ENCODE measurements around the gene CDKN2C. TPM values are rescaled to one million over a fixed set of nuclear protein-coding genes. Genes with fewer than 3 reads are reported as not detected.

The CDKN2C gene
- total and polyA plus RNA-seq, 2 donors (not counting 3 experiments of a cell fraction or from before 2014, with no cell fraction given) = 12.8 to 19.8 TPM

DNA sequence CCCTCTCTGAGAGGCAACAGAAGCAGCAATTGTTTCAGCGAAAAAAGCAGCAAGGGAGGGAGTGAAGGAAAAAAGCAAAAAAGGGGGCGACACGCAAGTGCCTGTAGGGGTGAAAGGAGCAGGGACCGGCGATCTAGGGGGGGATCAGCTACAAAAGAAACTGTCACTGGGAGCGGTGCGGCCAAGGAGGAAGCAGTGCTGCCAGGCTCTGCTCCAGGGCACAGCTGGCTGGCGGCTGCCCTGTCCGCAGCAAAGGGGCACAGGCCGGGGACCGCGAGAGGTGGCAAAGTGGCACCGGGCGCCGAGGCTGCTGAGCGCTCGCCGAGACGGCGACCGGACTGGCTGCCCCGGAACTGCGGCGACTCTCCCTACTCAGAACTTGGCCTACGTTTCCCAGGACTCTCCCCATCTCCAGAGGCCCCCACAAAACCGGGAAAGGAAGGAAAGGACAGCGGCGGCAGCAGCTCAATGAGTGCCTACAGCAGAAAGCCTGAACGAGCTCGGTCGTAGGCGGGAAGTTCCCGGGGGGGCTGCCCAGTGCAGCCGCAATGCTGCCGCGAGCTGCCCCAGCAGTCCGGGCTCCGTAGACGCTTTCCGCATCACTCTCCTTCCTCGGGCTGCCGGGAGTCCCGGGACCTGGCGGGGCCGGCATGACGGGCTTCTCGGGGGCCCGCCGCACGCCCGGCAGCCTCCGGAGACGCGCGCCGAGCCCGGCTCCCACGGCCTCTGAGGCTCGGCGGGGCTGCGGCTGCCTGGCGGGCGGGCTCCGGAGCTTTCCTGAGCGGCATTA lies 1.0 kb upstream of the CDKN2C start:
- dilution Hi-C loops (cut with MboI; ENCODE audit: extremely low pct_ligation_motif_present, low sequenced_read_pairs) (no loop called here), intact Hi-C loops (cut with micrococcal nuclease) (loop anchor here (1.0 to 10.0 kb wide), 8 partner anchors 8 to 326 kb away; partner anchors contain the start of gene FAF1)
- FAIRE-seq (no peak), DNase-seq (ENCODE audit: low read depth, low spot score) (peak; percentile 57)
- peaks cover 26% of the 10 kb centered on the region for H3K4me1 ChIP-seq (ENCODE audit: control insufficient read depth, extremely low read depth, insufficient read depth, low read length)
- H3K9me3 ChIP-seq (replicated peaks; ENCODE audit: control insufficient read depth, insufficient read depth, low read length) = no peaks in the 10 kb centered on the region
- no peaks in the 10 kb centered on the region for H3K36me3 ChIP-seq (ENCODE audit: control insufficient read depth in 2 of 2, extremely low read depth in 1 of 2, insufficient read depth in 2 of 2, low read length in 2 of 2)
- peak overlapping the region; percentile 62 to 90 (median 73) for H3K4me3 ChIP-seq (replicated peaks in 1 of 3; ENCODE audit: insufficient read depth in 1 of 3, low read depth in 1 of 3, low read length in 3 of 3)
- ChIA-PET POLR2A (interaction anchor here (1.2 kb wide), 1 partner anchor 8 kb away, joined by 8 read pairs; no protein-coding TSS in a partner anchor), CTCF (interaction anchor here (0.8 to 3.8 kb wide), 9 partner anchors 9 to 328 kb away, joined by 3 to 34 read pairs (median 4); no protein-coding TSS in a partner anchor)
- H2AFZ ChIP-seq (ENCODE audit: low read depth, low read length) = peak overlapping the region; percentile 91
- peak overlapping the region; percentile 89 for H3K9ac ChIP-seq (replicated peaks; ENCODE audit: extremely low read depth, insufficient read depth, low read length)
- no peaks in the 10 kb centered on the region for H3K27me3 ChIP-seq (ENCODE audit: control insufficient read depth in 2 of 2, insufficient read depth in 2 of 2, low read length in 2 of 2)
- peak overlapping the region; percentile 66 for H3K27ac ChIP-seq (ENCODE audit: insufficient read depth, low read depth, low read length)
- peaks cover 35% of the 10 kb centered on the region for H3K79me2 ChIP-seq (ENCODE audit: control insufficient read depth, insufficient read depth, low read length)
- H3K4me2 ChIP-seq (ENCODE audit: insufficient read depth, low read length) = peak overlapping the region; percentile 93
- H4K20me1 ChIP-seq (replicated peaks; ENCODE audit: control insufficient read depth, extremely low read depth, insufficient read depth, low read length) = no peaks in the 10 kb centered on the region
- no TSS peak for BruUV-seq (replicated peaks)
- TF ChIP-seq POLR2A (IDR thresholded peaks at IDR 0.05; ENCODE audit: low read depth, low read length) (no peak), FOS (IDR thresholded peaks at IDR 0.05; ENCODE audit: borderline replicate concordance, insufficient read depth, low read length) (no peak), JUN (IDR thresholded peaks at IDR 0.05; ENCODE audit: borderline replicate concordance, insufficient read depth, insufficient read length, low read depth) (no peak), POLR2AphosphoS5 (IDR thresholded peaks at IDR 0.05; ENCODE audit: insufficient read depth, low read depth, low read length) (no peak), CTCF (IDR thresholded peaks at IDR 0.05; ENCODE audit: extremely low read depth in 1 of 2, insufficient read depth in 1 of 2, low read depth in 1 of 2, low read length in 2 of 2) (no peak), MYC (IDR thresholded peaks at IDR 0.05; ENCODE audit: low read depth, low read length) (no peak), EZH2 (IDR thresholded peaks at IDR 0.05; ENCODE audit: borderline replicate concordance, low read depth, low read length, severe bottlenecking) (no peak), GATA2 (IDR thresholded peaks at IDR 0.05; ENCODE audit: insufficient read depth, insufficient read length, low read depth, low read length) (no peak)
- TF ChIP-seq, protein P1, sequence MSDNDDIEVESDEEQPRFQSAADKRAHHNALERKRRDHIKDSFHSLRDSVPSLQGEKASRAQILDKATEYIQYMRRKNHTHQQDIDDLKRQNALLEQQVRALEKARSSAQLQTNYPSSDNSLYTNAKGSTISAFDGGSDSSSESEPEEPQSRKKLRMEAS (IDR thresholded peaks at IDR 0.05; ENCODE audit: insufficient read depth, insufficient read length) = no peak
- no peaks in the 10 kb centered on the region for H3K9me1 ChIP-seq (replicated peaks; ENCODE audit: control insufficient read depth, extremely low read depth, insufficient read depth, low read length)
